Calu3 (cell line): Measurements from ENCODE around the gene COA6. TPM values are rescaled to one million over a fixed set of nuclear protein-coding genes. Genes with fewer than 3 reads are reported as not detected.

ENCODE experiments used
- BruUV-seq: library from RNA; stranded (reverse); fragments of 400-500 nt; replicated peaks from 2 replicates; lab custom pipeline; 2021; lab: Mats Ljungman, UMichigan
- CTCF ChIA-PET: fragments of 300-600 bp; sonication (Branson Sonifier 250); formaldehyde crosslinking; loops from one replicate; lab custom pipeline; 2022; ENCODE audit warnings: antibody characterized with exemption; lab: Charles Lee
- DNase-seq: peaks from one replicate; pipeline ENCODE4 v3.0.0; 2022
- H3K27ac Mint-ChIP-seq: one replicate; pipeline ENCODE4 v1.8.0; 2022; ENCODE audit warnings: mixed read lengths; ENCODE audit not compliant: unreplicated experiment
- H3K27me3 Mint-ChIP-seq: one replicate; pipeline ENCODE4 v1.8.0; 2022; ENCODE audit warnings: mixed read lengths; ENCODE audit not compliant: unreplicated experiment
- H3K36me3 Mint-ChIP-seq: one replicate; pipeline ENCODE4 v1.8.0; 2022; ENCODE audit warnings: mild to moderate bottlenecking, moderate library complexity, mixed read lengths; ENCODE audit not compliant: insufficient read depth, unreplicated experiment
- H3K4me1 Mint-ChIP-seq: one replicate; pipeline ENCODE4 v1.8.0; 2022; ENCODE audit warnings: mild to moderate bottlenecking, low read depth, mixed read lengths; ENCODE audit not compliant: unreplicated experiment
- H3K4me3 Mint-ChIP-seq: one replicate; pipeline ENCODE4 v1.8.0; 2022; ENCODE audit warnings: mild to moderate bottlenecking, low read depth, moderate library complexity, mixed read lengths; ENCODE audit not compliant: unreplicated experiment
- H3K9me3 Mint-ChIP-seq: one replicate; pipeline ENCODE4 v1.8.0; 2022; ENCODE audit warnings: low read depth, mixed read lengths; ENCODE audit not compliant: unreplicated experiment
- intact Hi-C: fragments of 100-400 bp; cut with micrococcal nuclease; formaldehyde crosslinking; loops from one replicate; pipeline ENCODE4 v1.10.0; 2022; ENCODE audit not compliant: unreplicated experiment
- total RNA-seq: library from RNA; stranded (reverse); gene quantifications from 2 replicates; pipeline ENCODE4 v1.2.3, GENCODE V29; 2022
- TF ChIP-seq, protein P1 (sequence below): fragments of 200-600 bp; IDR thresholded peaks from one replicate; pipeline ENCODE4 v1.8.0; 2022; ENCODE audit warnings: antibody characterized with exemption; ENCODE audit not compliant: unreplicated experiment

COA6 gene
- total RNA-seq, 1 experiment from 2014 or later, result 46.4 TPM

DNA sequence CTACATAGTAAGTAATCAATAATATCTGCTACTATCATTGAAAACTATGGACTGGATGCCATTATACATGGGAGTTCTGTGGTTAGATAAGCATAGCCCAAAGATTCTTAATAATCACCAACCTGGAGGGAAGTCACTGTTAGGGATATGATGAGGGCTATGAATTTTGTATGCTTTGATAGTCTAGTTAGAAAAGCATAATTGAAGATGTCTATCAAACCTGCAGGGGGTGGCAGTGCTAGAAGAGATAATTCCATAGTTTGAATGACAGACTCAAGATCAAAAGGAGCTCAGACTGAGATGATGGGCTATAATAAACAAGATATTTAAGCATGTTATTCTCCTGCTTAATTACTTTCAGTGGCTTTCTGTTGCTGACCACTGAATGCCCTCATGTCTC lies 15.4 kb upstream of the COA6 start:
- Mint-ChIP-seq H3K4me3 (no peak overlapping the region), H3K27me3 (no peaks in the 10 kb centered on the region), H3K4me1 (peaks cover 13% of the 10 kb centered on the region), H3K9me3 (no peaks in the 10 kb centered on the region), H3K36me3 (peaks cover 7% of the 10 kb centered on the region), H3K27ac (no peak overlapping the region)
- CTCF ChIA-PET, result interaction anchor here (0.6 to 1.3 kb wide), 2 partner anchors 15 to 970 kb away, joined by 3 to 4 read pairs; partner anchors contain the start of genes ARID4B and COA6
- intact Hi-C loops, result no loop called here
- DNase-seq, result no peak
- TF ChIP-seq, protein P1, sequence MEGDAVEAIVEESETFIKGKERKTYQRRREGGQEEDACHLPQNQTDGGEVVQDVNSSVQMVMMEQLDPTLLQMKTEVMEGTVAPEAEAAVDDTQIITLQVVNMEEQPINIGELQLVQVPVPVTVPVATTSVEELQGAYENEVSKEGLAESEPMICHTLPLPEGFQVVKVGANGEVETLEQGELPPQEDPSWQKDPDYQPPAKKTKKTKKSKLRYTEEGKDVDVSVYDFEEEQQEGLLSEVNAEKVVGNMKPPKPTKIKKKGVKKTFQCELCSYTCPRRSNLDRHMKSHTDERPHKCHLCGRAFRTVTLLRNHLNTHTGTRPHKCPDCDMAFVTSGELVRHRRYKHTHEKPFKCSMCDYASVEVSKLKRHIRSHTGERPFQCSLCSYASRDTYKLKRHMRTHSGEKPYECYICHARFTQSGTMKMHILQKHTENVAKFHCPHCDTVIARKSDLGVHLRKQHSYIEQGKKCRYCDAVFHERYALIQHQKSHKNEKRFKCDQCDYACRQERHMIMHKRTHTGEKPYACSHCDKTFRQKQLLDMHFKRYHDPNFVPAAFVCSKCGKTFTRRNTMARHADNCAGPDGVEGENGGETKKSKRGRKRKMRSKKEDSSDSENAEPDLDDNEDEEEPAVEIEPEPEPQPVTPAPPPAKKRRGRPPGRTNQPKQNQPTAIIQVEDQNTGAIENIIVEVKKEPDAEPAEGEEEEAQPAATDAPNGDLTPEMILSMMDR, result no peak
- no TSS peak for BruUV-seq

DNA sequence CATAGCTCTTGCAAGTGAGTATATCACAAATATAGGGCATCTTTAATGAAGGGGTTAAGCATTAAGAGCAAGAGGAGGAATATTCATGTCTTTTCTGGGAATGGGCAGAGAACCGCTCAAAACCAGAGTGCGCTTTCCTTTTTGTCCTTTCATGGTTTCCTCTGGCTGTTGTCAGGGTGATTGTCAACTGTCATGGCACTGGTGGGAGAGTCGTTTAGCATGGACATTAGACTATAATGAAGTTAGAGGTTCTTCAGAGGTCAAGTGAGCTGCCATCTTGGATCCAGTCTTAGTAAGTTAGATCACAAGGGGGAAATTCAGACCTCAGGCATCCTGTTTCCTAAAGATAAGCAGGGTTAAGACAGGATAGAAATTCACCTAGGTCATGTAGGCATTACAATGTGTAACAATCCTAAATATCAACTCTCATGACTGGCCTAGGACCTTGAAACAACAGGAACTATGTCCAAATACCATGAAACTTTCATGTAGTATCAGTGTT lies 12.1 kb upstream of the COA6 start:
- intact Hi-C loops, result no loop called here
- DNase-seq, result no peak
- H3K27me3 Mint-ChIP-seq, result no peaks in the 10 kb centered on the region
- H3K36me3 Mint-ChIP-seq, result peaks cover 7% of the 10 kb centered on the region
- CTCF ChIA-PET, result interaction anchor here (0.7 kb wide), 1 partner anchor 631 kb away, joined by 4 read pairs; no protein-coding TSS in a partner anchor
- H3K4me3 Mint-ChIP-seq, result no peak overlapping the region
- no TSS peak for BruUV-seq
- TF ChIP-seq, protein P1, result no peak
- H3K27ac Mint-ChIP-seq, result no peak overlapping the region
- H3K9me3 Mint-ChIP-seq, result no peaks in the 10 kb centered on the region
- H3K4me1 Mint-ChIP-seq, result peaks cover 13% of the 10 kb centered on the region

DNA sequence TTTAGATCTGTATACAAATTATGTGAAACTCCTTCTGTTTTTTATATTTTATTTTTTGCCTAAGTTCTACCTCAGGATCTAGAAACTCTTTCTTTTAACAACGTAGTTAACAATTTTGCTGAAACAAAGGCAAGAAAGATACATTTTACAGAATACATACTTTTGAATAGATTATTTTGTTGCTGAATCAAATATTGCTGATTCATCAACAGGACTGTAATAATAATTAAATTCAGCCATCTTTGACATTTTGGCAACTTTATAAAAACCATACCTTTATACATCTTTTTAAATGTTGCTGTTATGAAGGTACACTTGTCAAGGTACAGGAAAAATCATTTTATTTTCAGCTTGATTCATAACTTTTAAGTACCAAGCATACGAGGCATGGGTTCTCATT lies 10.7 kb upstream of the COA6 start:
- H3K4me3 Mint-ChIP-seq, result no peak overlapping the region
- H3K4me1 Mint-ChIP-seq, result peaks cover 11% of the 10 kb centered on the region
- H3K27ac Mint-ChIP-seq, result no peak overlapping the region
- TF ChIP-seq, protein P1, result no peak
- no peak for DNase-seq
- intact Hi-C loops, result no loop called here
- CTCF ChIA-PET, result no interaction called here
- no peaks in the 10 kb centered on the region for H3K36me3 Mint-ChIP-seq
- no TSS peak for BruUV-seq
- no peaks in the 10 kb centered on the region for H3K27me3 Mint-ChIP-seq
- no peaks in the 10 kb centered on the region for H3K9me3 Mint-ChIP-seq

DNA sequence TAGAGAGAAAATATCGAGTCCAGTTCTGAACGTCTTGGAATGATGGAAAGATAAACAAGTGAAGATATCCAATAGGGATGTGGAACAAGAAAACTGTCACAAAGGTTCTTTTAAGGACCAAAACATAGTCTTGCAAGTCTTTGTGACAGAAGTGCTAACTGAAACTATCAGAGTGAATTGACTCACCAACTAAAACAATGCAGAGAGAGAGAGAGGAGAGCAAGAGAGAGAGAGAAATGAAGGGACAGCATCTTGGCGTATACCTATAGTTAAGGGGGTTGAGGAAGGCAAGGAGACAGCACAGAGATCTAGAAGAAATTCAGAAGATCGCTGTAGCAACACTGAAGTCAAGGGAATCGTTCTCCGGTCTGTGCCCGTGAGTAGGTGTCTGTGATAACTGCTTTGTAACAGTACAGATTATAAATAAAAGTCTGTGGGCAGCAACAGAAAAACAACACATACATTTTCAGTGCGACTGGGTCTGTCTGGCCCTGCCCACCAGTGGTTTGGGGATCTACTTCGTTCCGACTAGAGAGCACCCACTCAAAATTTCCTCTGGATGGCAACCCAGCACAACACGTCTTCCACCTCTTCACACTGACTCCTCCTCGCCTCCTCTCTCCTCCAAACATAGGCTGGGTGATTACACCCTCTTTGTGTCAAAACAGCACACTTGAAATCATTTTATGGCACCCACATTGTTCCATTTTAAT lies 4.8 kb upstream of the COA6 start:
- no TSS peak for BruUV-seq
- Mint-ChIP-seq H3K4me1 (no peaks in the 10 kb centered on the region), H3K27me3 (no peaks in the 10 kb centered on the region), H3K9me3 (no peaks in the 10 kb centered on the region), H3K27ac (no peak overlapping the region), H3K36me3 (peaks cover 14% of the 10 kb centered on the region), H3K4me3 (no peak overlapping the region)
- intact Hi-C loops, result no loop called here
- DNase-seq, result no peak
- TF ChIP-seq, protein P1, result no peak
- CTCF ChIA-PET, result no interaction called here
